ENCODE measurements around the gene ENG. TPM values are rescaled to one million over a fixed set of nuclear protein-coding genes. Genes with fewer than 3 reads are reported as not detected.

The ENG gene
- total and polyA plus RNA-seq, 2 of the 8 experiments (the other 6 are each of a cell fraction or from before 2014, with no cell fraction given), result 1.8 to 4.4 TPM

- Histone ChIP-seq H2BK12ac (ENCODE audit: low read depth, low read length) (no peak overlapping the region; the same call in 1 of the 2 replicates), H4K8ac (ENCODE audit: extremely low read depth, insufficient read depth, low read length) (peak overlapping the region; percentile 82; the same call in 1 of the 2 replicates), H3K56ac (replicated peaks; ENCODE audit: insufficient read length, low read depth, low read length) (no peak overlapping the region), H3K79me2 (ENCODE audit: control insufficient read depth in 1 of 2, insufficient read depth in 2 of 2, low read length in 2 of 2) (no peaks in the 10 kb centered on the region), H3K79me1 (ENCODE audit: low read depth, low read length) (no peaks in the 10 kb centered on the region; the same call in 1 of the 2 replicates), H3K9ac (replicated peaks in 1 of 4; ENCODE audit: extremely low read depth in 1 of 4, low read depth in 3 of 4, low read length in 3 of 4) (peak overlapping the region in 1 of 4 experiments; percentile 27; a peak in 2 of 7 replicates), H3K4me3 (ENCODE audit: extremely low read depth in 1 of 4, insufficient read depth in 2 of 4, low read depth in 3 of 4, low read length in 4 of 4) (no peak overlapping the region), H3K9me3 (ENCODE audit: insufficient read depth in 2 of 2, low read depth in 1 of 2, low read length in 1 of 2) (no peaks in the 10 kb centered on the region), H2AK5ac (ENCODE audit: low read depth, low read length) (no peak overlapping the region), H3K27ac (ENCODE audit: low read depth, low read length) (no peak overlapping the region), H3K4ac (replicated peaks; ENCODE audit: insufficient read length, low read depth, low read length) (no peak overlapping the region), H3K4me1 (replicated peaks in 1 of 4; ENCODE audit: control insufficient read depth in 3 of 4, insufficient read depth in 4 of 4, low read length in 3 of 4) (peaks cover 0 to 8% (median 2%) of the 10 kb centered on the region in 4 experiments; a peak in 1 of 7 replicates), H2AFZ (ENCODE audit: low read length) (no peak overlapping the region), H2BK20ac (ENCODE audit: low read length) (no peak overlapping the region), H4K91ac (replicated peaks; ENCODE audit: insufficient read length, low read length) (no peak overlapping the region), H3K23ac (ENCODE audit: insufficient read length) (no peak overlapping the region), H2BK15ac (ENCODE audit: low read length) (no peak overlapping the region), H4K5ac (ENCODE audit: insufficient read length, low read depth, low read length) (no peak overlapping the region), H2BK5ac (ENCODE audit: low read depth, low read length) (0 out of 2 replicates have a peak overlapping the region, but pooled peaks have one; percentile 30), H3K23me2 (ENCODE audit: low read depth, low read length) (peaks cover 4% of the 10 kb centered on the region; the same call in 1 of the 2 replicates), H2BK120ac (replicated peaks; ENCODE audit: low read depth, low read length) (no peak overlapping the region), H3K27me3 (replicated peaks in 1 of 4; ENCODE audit: control insufficient read depth in 3 of 4, extremely low read depth in 1 of 4, insufficient read depth in 3 of 4, low read length in 3 of 4) (no peaks in the 10 kb centered on the region; a peak in 1 of 7 replicates), H3K4me2 (ENCODE audit: insufficient read depth in 1 of 2, low read depth in 2 of 2, low read length in 2 of 2) (no peak overlapping the region), H3K18ac (ENCODE audit: extremely low read depth, low read length) (no peak overlapping the region), H4K20me1 (replicated peaks in 1 of 2; ENCODE audit: control insufficient read depth in 1 of 2, insufficient read depth in 2 of 2, low read length in 2 of 2) (peaks cover 0 to 7% of the 10 kb centered on the region in 2 experiments), H3K14ac (ENCODE audit: insufficient read length) (no peak overlapping the region), H3K36me3 (ENCODE audit: control insufficient read depth in 2 of 4, insufficient read depth in 4 of 4, low read length in 3 of 4) (no peaks in the 10 kb centered on the region)
- ChIA-PET POLR2A (ENCODE audit: partially characterized antibody) (interaction anchor here (0.9 to 1.1 kb wide), 2 partner anchors 10 to 28 kb away, joined by 3 read pairs; no protein-coding TSS in a partner anchor), CTCF (ENCODE audit: partially characterized antibody) (interaction anchor here (0.7 to 9.2 kb wide), 22 partner anchors 9 to 378 kb away, joined by 3 to 116 read pairs (median 6); partner anchors contain the start of genes ENG, PTRH1, TOR2A and TTC16)
- no peak for DNase-seq (ENCODE audit: low read depth in 1 of 2, low spot score in 2 of 2)
- WGBS, 2 experiments (ENCODE audit: extremely low coverage in 1 of 2, insufficient coverage in 1 of 2, insufficient read length in 1 of 2, insufficient replicate concordance in 2 of 2, low coverage in 1 of 2, low lambda C conversion rate in 2 of 2, missing lambda C conversion rate in 1 of 2), result 83% methylated on average over 27 of the region's 30 CpGs; no CpG with 5 or more reads in 1 of the 2 experiments
- TF ChIP-seq NANOG (IDR thresholded peaks at IDR 0.05; ENCODE audit: insufficient read depth, low read depth, low read length, poor library complexity, severe bottlenecking), result no peak
- FAIRE-seq, result no peak
Measured at GRCh38 chr9:127867356-127868277, 13.2 kb upstream of the ENG start.
